ENCODE data around the gene LEP.
"Not testable (repeated sequence)": the region's sequence is repeated elsewhere in the genome, so short reads cannot be mapped to it uniquely, and the experiment has no call there.

Gene LEP

GRCh38 chr7:128271942-128272481, 30.9 kb downstream of the LEP start:
- DNase-seq (ENCODE audit: low read depth in 2 of 2), result no peak

- DNase-seq (ENCODE audit: low read depth in 2 of 2), result no peak
Measured at GRCh38 chr7:128274246-128274883, 33.3 kb downstream of the LEP start.

DNA sequence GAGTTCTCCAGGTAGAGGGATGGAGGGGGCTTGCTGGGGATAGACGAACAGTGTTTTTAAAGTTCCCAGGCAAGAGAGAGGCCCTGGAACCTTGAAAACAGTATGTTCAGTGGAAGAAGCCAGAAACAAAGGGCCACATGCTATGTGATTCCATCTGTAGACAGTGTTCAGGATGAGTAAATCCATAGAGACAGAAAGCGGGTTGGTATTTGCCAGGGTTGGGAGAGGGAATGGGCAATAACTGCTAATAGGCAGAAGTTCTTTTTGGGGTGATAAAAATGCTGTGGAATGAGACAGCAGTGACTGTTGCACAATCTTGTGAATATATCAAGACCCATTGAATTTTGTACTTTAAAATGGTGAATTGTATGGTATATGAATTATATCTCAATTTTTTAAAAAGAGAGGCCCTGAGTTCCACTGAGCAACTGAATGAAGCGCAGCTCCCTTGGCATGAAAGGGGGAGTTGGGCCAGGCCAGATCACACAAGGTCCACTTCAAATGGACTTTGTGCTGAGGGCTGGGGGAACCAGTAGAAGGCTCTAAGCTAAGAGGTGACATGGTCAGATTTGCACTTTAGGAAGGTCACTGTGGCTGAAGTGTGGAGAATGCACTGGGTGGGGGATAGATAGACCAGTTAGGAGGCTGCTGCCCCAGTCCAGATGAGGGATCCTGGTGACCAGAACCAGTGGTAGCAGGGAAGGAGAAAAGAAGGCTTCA, 34.0 kb downstream of the LEP start:
- DNase-seq (ENCODE audit: low read depth in 2 of 2), result no peak

DNA sequence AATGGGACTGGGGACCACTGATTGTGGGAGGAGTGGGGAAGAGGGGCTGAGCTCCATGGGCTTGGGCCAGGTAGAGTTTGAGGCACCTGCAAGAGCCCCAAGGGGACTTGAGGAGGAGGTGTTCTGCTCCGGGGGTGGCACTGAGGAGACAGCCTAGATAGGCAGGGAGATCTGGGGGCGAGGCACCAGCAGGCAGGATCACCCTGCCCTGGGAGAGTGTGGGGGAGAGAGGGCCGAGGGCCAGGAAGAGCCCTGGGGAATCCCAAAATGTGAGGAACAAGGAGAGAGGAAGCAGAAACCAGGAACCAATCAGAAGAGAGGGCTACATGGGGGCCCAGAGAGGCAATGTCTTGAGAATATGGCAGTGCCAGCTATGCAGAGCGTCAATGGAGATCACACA, 34.6 kb downstream of the LEP start:
- no peak for DNase-seq (ENCODE audit: low read depth in 2 of 2)

DNA sequence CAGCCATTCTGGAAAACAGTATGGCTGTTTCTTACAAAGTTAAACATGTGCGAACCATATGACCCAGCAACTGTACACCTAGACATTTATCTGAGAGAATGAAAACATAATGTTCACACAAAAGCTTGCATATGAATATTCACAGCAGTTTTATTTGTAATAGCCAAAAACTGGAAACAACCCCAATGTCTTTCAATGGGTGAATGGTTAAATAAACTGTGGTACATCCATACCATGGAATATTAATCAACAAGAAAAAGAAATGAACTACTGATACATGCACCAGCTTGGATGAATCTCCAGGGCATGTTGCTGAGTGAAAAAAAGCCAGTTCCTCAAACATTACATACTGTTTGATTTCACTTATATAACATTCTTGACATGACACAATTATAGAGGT, 37.3 kb downstream of the LEP start:
- no peak for DNase-seq (ENCODE audit: low read depth in 2 of 2)

DNA sequence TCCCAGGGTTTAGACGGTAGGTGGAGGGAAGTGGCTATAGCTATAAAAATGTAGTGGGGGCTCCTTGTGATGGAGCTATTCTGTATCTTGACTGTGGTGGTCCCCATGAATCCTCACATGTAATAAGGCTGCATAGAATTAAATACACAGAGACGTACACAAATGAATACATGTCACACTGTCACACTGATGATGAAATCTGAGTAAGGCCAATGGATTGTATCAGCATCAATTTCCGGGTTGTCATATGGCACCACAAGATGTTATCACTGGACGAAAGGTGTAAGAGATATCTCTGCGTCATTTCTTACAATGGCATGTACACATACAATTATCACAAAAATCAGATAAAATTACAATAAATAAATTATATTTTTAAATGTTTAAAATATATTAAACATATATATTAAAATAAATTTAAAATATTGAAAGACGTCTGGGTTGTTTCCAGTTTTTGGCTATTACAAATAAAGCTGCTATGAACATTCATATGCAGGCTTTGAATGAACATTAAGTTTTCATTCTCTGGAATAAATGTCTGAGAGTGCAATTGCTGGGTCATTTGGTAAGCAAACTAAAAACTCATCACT, 38.1 kb downstream of the LEP start:
- DNase-seq (ENCODE audit: low read depth in 2 of 2), result no peak

DNA sequence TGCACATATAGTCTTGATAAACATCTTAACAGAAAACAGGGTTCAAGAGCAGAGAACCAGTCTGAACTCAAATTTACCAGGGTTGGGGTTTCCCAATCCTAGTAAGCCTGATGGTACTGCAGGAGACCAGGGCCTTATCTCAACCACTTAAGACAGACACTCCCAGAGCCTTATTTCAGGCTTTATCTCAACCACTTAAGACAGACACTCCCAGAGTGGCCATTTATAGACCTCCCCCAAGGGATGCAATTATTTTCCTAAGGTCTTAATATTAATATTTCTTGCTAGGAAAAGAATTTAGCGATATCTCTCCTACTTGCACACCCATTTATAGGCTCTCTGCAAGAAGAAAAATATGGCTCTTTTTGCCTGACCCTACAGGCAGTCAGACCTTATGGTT, 39.4 kb downstream of the LEP start:
- DNase-seq (ENCODE audit: low read depth in 2 of 2), result not testable (repeated sequence)

GRCh38 chr7:128281605-128282380, 40.7 kb downstream of the LEP start:
- DNase-seq (ENCODE audit: low read depth in 2 of 2), result no peak

- no peak for DNase-seq (ENCODE audit: low read depth in 2 of 2)
Measured at GRCh38 chr7:128284102-128284501, 43.0 kb downstream of the LEP start.

DNA sequence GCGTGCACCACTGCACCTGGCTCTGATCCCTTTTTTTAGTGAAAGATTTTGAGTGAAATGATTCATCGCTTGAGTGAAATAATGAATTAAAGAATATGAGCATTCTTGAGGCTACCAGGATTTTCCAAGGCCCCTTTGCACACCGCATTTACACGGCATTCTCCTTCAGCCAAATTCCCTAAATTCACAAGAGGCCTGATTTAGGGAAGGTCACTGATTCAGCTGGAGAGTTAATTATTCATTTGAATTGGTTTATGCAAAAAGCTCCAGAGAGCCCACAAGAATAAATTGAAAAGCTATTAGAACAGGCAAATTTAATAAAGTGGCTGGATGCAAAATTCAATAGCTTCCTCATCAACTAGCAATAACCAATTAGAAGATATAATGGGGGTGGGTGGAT, 46.5 kb downstream of the LEP start:
- DNase-seq (ENCODE audit: low read depth in 2 of 2), result no peak

- DNase-seq (ENCODE audit: low read depth in 2 of 2), result not testable (repeated sequence)
Measured at GRCh38 chr7:128298004-128298403, 56.9 kb downstream of the LEP start.

GRCh38 chr7:128299109-128299607, 58.1 kb downstream of the LEP start:
- DNase-seq (ENCODE audit: low read depth in 2 of 2), result no peak

DNA sequence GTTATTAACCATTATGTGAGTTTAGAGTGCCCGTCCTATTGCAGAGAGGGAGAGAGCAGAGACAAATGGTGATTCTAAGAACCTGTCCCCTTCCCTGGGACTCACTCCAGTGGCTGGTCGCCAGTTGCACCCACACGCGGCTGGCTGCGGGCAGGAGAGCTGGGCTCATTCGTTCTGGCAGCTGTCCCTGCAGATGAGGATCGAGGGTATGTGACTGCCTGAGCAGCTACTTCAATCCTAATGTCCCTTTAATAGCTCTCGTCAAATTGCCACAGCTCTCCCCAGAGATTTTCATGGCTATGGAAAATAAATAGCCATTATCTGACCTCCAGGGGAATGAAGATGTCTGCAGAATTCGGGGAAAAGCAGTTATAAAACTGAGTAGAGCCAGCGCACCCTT, 61.1 kb downstream of the LEP start:
- DNase-seq (ENCODE audit: low read depth in 2 of 2), result no peak

DNA sequence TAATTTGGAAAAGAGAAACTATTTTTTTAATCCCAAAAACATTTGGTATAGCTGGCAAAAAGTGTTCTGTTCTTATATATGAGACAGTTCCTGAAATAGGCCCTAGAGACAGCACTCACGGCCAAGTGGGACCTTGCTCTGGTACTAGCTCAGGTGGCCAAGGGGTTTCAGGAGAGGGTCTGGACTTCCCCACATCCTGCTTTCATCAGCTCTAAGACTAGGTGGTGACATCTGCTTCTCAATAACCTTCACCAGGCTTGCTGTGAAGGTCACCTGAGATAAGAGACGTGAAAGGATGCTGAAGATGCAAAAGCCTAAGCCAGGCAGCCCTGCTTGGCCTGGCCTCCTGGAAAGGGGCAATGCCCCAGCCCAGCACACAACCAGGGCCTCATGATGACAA, 62.1 kb downstream of the LEP start:
- DNase-seq (ENCODE audit: low read depth in 2 of 2), result no peak

GRCh38 chr7:128303643-128304042, 62.6 kb downstream of the LEP start:
- no peak for DNase-seq (ENCODE audit: low read depth in 2 of 2)

GRCh38 chr7:128304212-128304611, 63.1 kb downstream of the LEP start:
- DNase-seq (ENCODE audit: low read depth in 2 of 2), result no peak

DNA sequence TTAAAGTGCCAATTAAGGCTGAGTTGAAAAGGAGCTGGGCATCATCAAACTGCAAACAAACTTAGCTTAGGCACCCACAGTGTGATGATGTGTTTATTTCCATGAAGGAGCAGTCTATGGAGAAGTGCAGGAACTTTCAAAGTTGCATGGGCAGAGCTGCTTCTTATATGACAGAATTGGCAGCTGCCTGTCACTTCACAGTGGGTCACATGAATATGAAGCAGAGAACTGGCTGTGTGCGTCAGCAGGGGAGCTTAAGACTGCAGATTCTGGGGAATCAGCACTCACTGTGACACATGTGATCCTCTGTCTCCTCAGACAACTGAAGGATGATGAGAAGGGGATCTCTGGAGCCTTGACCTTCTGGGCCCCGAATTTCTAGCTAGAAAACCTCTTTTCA, 66.0 kb downstream of the LEP start:
- DNase-seq (ENCODE audit: low read depth in 2 of 2), result no peak
